Liver (tissue), 9 donors: ENCODE data around the gene F12. TPM values are rescaled to one million over a fixed set of nuclear protein-coding genes. Genes with fewer than 3 reads are reported as not detected.
A peak's percentile ranks its signal among the peaks of the same experiment; 100 is the strongest.

ENCODE experiments used
- DNase-seq: peaks from one replicate; pipeline ENCODE4 v3.0.0-alpha.2; 2017; ENCODE audit warnings: low spot score
- H3K27ac ChIP-seq, 2 donors: one replicate each; pipeline ENCODE4 v1.7.0; 2013; ENCODE audit warnings: inconsistent platforms in 2 of 2, low read length in 2 of 2, control low read depth in 1 of 2, low read depth in 1 of 2, mild to moderate bottlenecking in 1 of 2
- H3K27me3 ChIP-seq, 4 donors: one replicate each; pipeline versions ENCODE4 v1.6.1 to v1.7.0; 2013; ENCODE audit warnings: low read length in 3 of 4, inconsistent platforms in 1 of 4, mild to moderate bottlenecking in 1 of 4, moderate library complexity in 1 of 4; ENCODE audit not compliant: control insufficient read depth in 4 of 4, insufficient read depth in 4 of 4
- H3K36me3 ChIP-seq, 4 donors: one replicate each; pipeline versions ENCODE4 v1.6.1 to v1.7.0; 2013; ENCODE audit warnings: low read length in 3 of 4, mild to moderate bottlenecking in 3 of 4, low read depth in 1 of 4, moderate library complexity in 1 of 4; ENCODE audit not compliant: control insufficient read depth in 4 of 4, insufficient read depth in 3 of 4
- H3K4me1 ChIP-seq, 4 donors: one replicate each; pipeline versions ENCODE4 v1.6.1 to v1.7.0; 2013; ENCODE audit warnings: low read length in 3 of 4, mild to moderate bottlenecking in 3 of 4, moderate library complexity in 1 of 4; ENCODE audit not compliant: control insufficient read depth in 4 of 4, insufficient read depth in 4 of 4
- H3K4me3 ChIP-seq, 3 donors: one replicate each; pipeline versions ENCODE4 v1.6.1 to v1.7.0; 2013; ENCODE audit warnings: low read length in 3 of 3, control low read depth in 1 of 3, low read depth in 1 of 3, mild to moderate bottlenecking in 1 of 3
- H3K9ac ChIP-seq, 2 donors: one replicate each; pipeline ENCODE4 v1.7.0; 2013; ENCODE audit warnings: low read length in 2 of 2, mild to moderate bottlenecking in 2 of 2, moderate library complexity in 2 of 2, control low read depth in 1 of 2, low read depth in 1 of 2
- H3K9me3 ChIP-seq, 4 donors: one replicate each; pipeline versions ENCODE4 v1.6.1 to v1.7.0; 2013; ENCODE audit warnings: low read length in 3 of 4; ENCODE audit not compliant: control insufficient read depth in 4 of 4
- FOXA1 ChIP-seq: IDR thresholded peaks from 2 replicates; pipeline ENCODE4 v1.6.1; 2016; ENCODE audit warnings: antibody characterized with exemption
- GABPA ChIP-seq, 2 donors: IDR thresholded peaks in 1 of 2; conservative IDR thresholded peaks in 1 of 2; 2 replicates each; pipeline ENCODE4 v1.6.1; 2016; ENCODE audit warnings: antibody characterized with exemption in 2 of 2, mild to moderate bottlenecking in 1 of 2, moderate library complexity in 1 of 2
- HNF4A ChIP-seq, 2 donors: conservative IDR thresholded peaks; 2 replicates each; pipeline ENCODE4 v1.6.1; 2016; ENCODE audit warnings: antibody characterized with exemption in 2 of 2, mild to moderate bottlenecking in 2 of 2
- HNF4G ChIP-seq: IDR thresholded peaks from 2 replicates; pipeline ENCODE4 v1.6.1; 2016; ENCODE audit warnings: antibody characterized with exemption
- MAX ChIP-seq: IDR thresholded peaks from 2 replicates; pipeline ENCODE4 v1.6.1; 2016; ENCODE audit warnings: antibody characterized with exemption
- NR2F2 ChIP-seq: IDR thresholded peaks from 2 replicates; pipeline ENCODE4 v1.6.1; 2016; ENCODE audit warnings: antibody characterized with exemption
- RAD21 ChIP-seq, 2 donors: IDR thresholded peaks; 2 replicates each; pipeline ENCODE4 v1.6.1; 2016; ENCODE audit warnings: antibody characterized with exemption in 2 of 2, mild to moderate bottlenecking in 2 of 2
- REST ChIP-seq: IDR thresholded peaks from 2 replicates; pipeline ENCODE4 v1.6.1; 2016; ENCODE audit warnings: antibody characterized with exemption, mild to moderate bottlenecking
- RXRA ChIP-seq, 2 donors: IDR thresholded peaks; 2 replicates each; pipeline ENCODE4 v1.6.1; 2017 to 2018; ENCODE audit warnings: antibody characterized with exemption in 2 of 2, mild to moderate bottlenecking in 1 of 2
- SP1 ChIP-seq: IDR thresholded peaks from 2 replicates; pipeline ENCODE4 v1.6.1; 2018; ENCODE audit warnings: antibody characterized with exemption, mild to moderate bottlenecking
- TAF1 ChIP-seq: conservative IDR thresholded peaks from 2 replicates; pipeline ENCODE4 v1.6.1; 2016; ENCODE audit warnings: antibody characterized with exemption, mild to moderate bottlenecking
- YY1 ChIP-seq: IDR thresholded peaks from 2 replicates; pipeline ENCODE4 v1.6.1; 2016; ENCODE audit warnings: antibody characterized with exemption, mild to moderate bottlenecking
- ZBTB33 ChIP-seq: IDR thresholded peaks from 2 replicates; pipeline ENCODE4 v1.6.1; 2016; ENCODE audit warnings: antibody characterized with exemption
- WGBS: extraction: QIAGEN DNeasy Blood & Tissue Kit; methylation state at CpG from one replicate; pipeline ENCODE4 v1.1.7; 2013; 5-methylcytosine and 5-hydroxymethylcytosine counted together
- polyA plus RNA-seq, 2 donors: library from polyadenylated mRNA; stranded (reverse) in 1 of 2; unstranded in 1 of 2; fragments of 200-250 nt in 1 of 2; fragments of >200 nt in 1 of 2; fragmentation: Nextera tagmentation in 1 of 2; extraction: Ambion mirVana in 1 of 2; gene quantifications; one replicate each; pipeline versions ENCODE4 v1.2.1 to v1.2.3, GENCODE V29; 2013 to 2015
- total RNA-seq, 2 donors: library from RNA; depleted of rRNA; stranded (reverse); fragments of >200 nt; gene quantifications; one replicate each; pipeline ENCODE4 v1.2.3, GENCODE V29; 2014
- donor health status: healthy.
- donor health status: healthy.
- donor health status: healthy.
- donor health status: healthy.
- donor health status: healthy.

Gene F12
- total and polyA plus RNA-seq, 4 donors, result 27.7 to 328 (median 275) TPM

- peaks cover 3 to 25% (median 17%) of the 10 kb centered on the region in 4 donors for H3K4me1 ChIP-seq
- H3K9me3 ChIP-seq, result no peaks in the 10 kb centered on the region
- H3K4me3 ChIP-seq, result peak overlapping the region; percentile 59 to 84 (median 70)
- DNase-seq, result peak; percentile 65
- no peaks in the 10 kb centered on the region for H3K27me3 ChIP-seq
- TF ChIP-seq GABPA (IDR thresholded peaks at IDR 0.05 in 1 of 2, conservative IDR thresholded peaks at IDR 0.05 in 1 of 2) (no peak), HNF4A (conservative IDR thresholded peaks at IDR 0.05) (no peak), TAF1 (no peak), HNF4G (no peak), MAX (no peak), RXRA (IDR thresholded peaks at IDR 0.05) (no peak), NR2F2 (no peak), YY1 (no peak), RAD21 (IDR thresholded peaks at IDR 0.05) (no peak), ZBTB33 (no peak), REST (no peak), FOXA1 (no peak)
- peak overlapping the region; percentile 63 to 73 for H3K27ac ChIP-seq
- peak overlapping the region; percentile 31 to 96 for H3K9ac ChIP-seq
- 33% methylated on average over 11 of the region's 11 CpGs for WGBS
- no peaks in the 10 kb centered on the region for H3K36me3 ChIP-seq
These were observed 18.0 kb upstream of the F12 start for GRCh38 chr5:177427211-177427822.

GRCh38 chr5:177426566-177427210, 17.3 kb upstream of the F12 start, which contains the start of gene GRK6:
Gene GRK6 (plus strand): TSS chr5:177426676. CDS start chr5:177426846, 170 bp downstream.
- H3K4me1 ChIP-seq, result peaks cover 3 to 25% (median 17%) of the 10 kb centered on the region in 4 donors

More at GRCh38 chr5:177426566-177427210, 17.3 kb upstream of the F12 start, which contains the start of gene GRK6:
- Histone ChIP-seq H3K27ac (peak within 1 kb of the TSS; percentile 92 to 95), H3K36me3 (no peaks in the 10 kb centered on the region), H3K27me3 (no peaks in the 10 kb centered on the region), H3K9me3 (no peaks in the 10 kb centered on the region), H3K4me3 (peak within 1 kb of the TSS; percentile 59 to 84 (median 70)), H3K9ac (peak within 1 kb of the TSS; percentile 58 to 96)
- under 1% methylated on average over 82 of the region's 82 CpGs for WGBS
- TF ChIP-seq SP1 (peak; percentile 4), GABPA (IDR thresholded peaks at IDR 0.05 in 1 of 2, conservative IDR thresholded peaks at IDR 0.05 in 1 of 2) (no peak)
- DNase-seq, result peak; percentile 61
